NB4 (cell line): Measurements from ENCODE around the gene PRDM13.

Experiments used
- DNase-seq: peaks from one replicate; pipeline ENCODE4 v3.0.0; 2010; ENCODE audit warnings: low read depth
- H3K4me3 ChIP-seq: one replicate; pipeline ENCODE4 v1.5.1; 2011; ENCODE audit warnings: mild to moderate bottlenecking, low read depth, low read length, moderate library complexity
- MYC ChIP-seq: IDR thresholded peaks from 2 replicates; pipeline ENCODE4 v1.6.1; 2011; ENCODE audit warnings: low read depth, low read length
- POLR2A ChIP-seq: IDR thresholded peaks from 2 replicates; pipeline ENCODE4 v1.6.1; 2011; ENCODE audit warnings: mild to moderate bottlenecking; ENCODE audit not compliant: insufficient read length; ENCODE audit errors: extremely low read depth
- TF ChIP-seq, protein P1 (sequence below): IDR thresholded peaks from one replicate; pipeline ENCODE4 v1.5.1; 2012; ENCODE audit warnings: low read depth, low read length
- TF ChIP-seq, protein P2 (sequence below): IDR thresholded peaks from 2 replicates; pipeline ENCODE4 v1.6.1; 2011; ENCODE audit warnings: low read depth, low read length

PRDM13 gene

DNA sequence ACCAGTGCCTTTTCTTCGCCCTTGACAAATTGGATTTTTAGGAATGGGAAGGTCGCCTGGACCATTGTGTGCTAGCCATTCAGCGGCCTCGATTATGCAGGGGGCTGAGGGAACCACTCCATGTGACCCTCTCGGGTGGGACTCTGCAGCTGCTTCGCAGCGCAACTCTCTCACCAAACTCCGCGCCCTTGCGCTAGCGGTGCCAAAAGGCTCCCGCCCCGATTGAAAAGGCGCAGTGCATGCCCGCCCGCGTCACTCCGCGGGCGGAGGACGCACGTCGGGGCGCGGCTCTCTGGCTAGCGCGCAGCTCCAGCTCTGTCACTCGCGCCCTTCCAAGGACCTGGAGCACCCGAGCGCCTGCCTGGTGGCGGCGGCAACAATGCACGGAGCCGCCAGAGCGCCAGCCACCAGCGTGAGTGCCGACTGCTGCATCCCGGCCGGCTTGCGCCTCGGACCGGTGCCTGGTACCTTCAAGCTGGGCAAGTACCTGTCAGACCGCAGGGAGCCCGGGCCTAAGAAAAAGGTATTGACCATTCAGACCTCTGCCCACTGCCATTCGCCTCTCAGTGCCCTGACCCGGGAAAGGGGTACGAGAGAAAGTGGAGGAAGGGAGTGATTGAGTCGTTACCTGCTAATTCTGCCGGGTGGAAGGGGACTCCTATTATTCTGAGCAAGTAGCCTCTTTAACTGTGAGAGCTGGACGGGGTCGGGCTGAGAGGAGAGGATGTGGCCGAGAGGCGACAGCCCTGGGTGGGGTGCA, at the start of gene PRDM13:
PRDM13 (plus strand) TSS at position 178 of the 760 bp plus-strand sequence; CDS start at position 380, 202 bp downstream.
- H3K4me3 ChIP-seq: no peak within 1 kb of the TSS

DNA sequence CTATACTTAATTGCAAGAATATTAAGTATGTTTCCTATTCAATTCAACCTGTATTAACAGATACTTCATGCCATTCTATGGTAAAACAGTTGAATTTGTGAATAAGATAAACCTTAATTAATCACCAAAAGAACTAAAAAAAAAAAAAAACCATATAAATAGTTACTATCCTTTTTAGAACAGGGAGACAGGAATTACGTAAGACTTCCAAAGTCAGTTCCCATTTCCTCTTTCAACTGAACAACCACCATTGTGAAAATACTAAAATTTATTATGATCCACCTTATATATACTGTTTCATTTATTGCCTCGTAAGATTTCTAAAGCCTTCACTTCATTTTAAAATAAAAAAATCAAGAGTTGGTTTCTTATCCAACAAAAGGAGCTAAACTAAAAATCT, 47.6 kb upstream of the PRDM13 start:
- TF ChIP-seq, protein P1, sequence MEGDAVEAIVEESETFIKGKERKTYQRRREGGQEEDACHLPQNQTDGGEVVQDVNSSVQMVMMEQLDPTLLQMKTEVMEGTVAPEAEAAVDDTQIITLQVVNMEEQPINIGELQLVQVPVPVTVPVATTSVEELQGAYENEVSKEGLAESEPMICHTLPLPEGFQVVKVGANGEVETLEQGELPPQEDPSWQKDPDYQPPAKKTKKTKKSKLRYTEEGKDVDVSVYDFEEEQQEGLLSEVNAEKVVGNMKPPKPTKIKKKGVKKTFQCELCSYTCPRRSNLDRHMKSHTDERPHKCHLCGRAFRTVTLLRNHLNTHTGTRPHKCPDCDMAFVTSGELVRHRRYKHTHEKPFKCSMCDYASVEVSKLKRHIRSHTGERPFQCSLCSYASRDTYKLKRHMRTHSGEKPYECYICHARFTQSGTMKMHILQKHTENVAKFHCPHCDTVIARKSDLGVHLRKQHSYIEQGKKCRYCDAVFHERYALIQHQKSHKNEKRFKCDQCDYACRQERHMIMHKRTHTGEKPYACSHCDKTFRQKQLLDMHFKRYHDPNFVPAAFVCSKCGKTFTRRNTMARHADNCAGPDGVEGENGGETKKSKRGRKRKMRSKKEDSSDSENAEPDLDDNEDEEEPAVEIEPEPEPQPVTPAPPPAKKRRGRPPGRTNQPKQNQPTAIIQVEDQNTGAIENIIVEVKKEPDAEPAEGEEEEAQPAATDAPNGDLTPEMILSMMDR: no peak
- TF ChIP-seq MYC (no peak), POLR2A (no peak)
- TF ChIP-seq, protein P2, sequence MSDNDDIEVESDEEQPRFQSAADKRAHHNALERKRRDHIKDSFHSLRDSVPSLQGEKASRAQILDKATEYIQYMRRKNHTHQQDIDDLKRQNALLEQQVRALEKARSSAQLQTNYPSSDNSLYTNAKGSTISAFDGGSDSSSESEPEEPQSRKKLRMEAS: no peak
- no peak overlapping the region for H3K4me3 ChIP-seq
- DNase-seq: peak; percentile 37

More for the DNA sequence above, at the start of gene PRDM13:
- TF ChIP-seq, protein P1: no peak
- TF ChIP-seq MYC: no peak
- no peak for TF ChIP-seq POLR2A
- TF ChIP-seq, protein P2: no peak
- no peak for DNase-seq

DNA sequence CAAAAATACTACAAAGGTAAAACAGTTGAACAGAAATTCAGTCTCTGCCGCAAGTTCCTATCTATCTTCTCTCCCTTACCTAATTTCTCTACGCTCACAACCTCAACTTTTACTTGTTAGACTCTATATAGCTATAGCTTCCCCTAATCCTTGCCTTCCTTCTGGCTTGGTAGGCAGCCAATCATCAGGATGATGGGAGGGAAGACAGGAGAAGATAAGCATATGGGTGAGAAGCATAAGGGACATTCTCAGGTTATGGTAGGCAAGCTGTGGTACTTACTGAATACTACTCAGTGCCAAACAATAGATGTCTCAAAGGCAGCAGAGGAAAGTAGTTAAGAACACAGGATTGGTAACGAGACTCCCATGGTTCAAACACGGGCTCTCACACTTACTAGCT, 46.0 kb upstream of the PRDM13 start:
- no peak for DNase-seq
- no peak overlapping the region for H3K4me3 ChIP-seq
- TF ChIP-seq, protein P1: no peak
- TF ChIP-seq, protein P2: no peak
- no peak for TF ChIP-seq MYC
- no peak for TF ChIP-seq POLR2A

DNA sequence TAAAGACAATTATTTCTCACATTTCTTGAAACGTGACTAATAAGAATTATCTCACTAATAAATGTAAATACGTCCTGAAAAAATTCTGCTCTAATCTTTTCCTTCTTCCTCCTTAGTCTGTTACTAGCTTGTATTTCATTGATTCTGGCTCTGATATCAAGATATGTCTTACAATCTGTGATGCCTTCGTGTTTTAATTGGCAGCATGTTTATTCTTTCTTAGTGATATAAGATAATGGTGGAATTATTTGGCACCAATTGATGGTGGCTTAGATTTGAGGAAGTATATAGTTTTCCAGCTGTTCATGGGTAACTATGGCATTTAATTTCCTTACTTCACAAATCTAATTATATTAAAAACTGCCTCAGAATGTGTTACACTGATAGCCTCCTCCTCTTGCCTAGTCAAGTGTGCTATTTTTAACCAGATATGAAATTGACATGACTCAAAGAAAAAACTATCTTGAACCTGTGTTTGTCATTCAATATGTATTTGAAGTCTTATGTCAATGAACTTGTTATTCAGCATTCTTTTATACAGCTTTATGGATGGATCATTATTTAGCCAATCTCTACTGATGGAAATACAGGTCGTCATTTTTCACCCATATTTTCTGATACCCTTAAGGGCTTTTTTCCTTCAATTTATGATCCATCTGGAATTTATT, 43.4 kb upstream of the PRDM13 start:
- TF ChIP-seq MYC (no peak), POLR2A (no peak)
- TF ChIP-seq, protein P2: no peak
- TF ChIP-seq, protein P1: no peak
- H3K4me3 ChIP-seq: no peak overlapping the region
- DNase-seq: no peak

DNA sequence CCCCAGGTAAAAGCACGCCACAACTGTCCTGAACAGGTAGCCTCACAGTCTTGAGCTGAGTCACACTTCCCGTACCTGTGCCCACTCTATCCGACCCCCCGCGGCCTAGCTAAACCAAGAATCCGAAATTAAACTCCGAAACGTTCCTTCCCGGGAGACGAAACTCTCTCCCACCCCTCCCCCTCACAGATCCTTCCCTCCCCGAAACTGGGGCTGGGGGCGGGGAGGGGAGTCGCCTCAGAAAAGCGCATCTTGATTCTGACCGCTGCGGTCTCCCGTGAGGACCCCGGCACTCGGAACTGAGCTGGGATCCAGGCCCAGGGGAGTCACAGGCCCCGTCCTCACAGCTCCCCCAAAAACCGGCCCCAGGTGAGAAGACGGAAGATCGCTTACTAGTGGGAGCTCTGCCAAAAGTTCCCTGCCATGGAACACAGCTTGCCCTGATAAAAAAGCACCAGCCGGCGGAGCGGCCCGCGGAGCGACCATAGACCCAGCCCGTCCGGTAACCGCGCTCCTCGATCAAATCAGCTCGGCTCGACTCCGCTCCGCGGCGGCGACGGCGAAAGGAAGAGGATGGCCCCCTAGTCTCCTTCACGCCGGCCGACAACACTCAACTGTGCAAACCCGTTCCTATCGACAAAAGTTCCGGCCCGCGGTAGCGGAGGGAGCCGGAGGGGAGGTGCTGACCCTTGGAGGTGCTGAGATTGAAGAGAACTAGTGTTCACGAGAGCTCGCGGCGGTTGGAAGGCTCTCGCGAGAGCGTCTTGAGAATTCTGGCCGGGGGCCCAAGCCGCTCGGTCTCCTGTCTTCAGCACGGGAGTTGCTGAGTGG, 38.3 kb upstream of the PRDM13 start, which contains the start of gene CCNC:
CCNC (minus strand) TSS at position 558 of the 831 bp plus-strand sequence; CDS start at position 425, 133 bp downstream.
- DNase-seq: peak; percentile 96
- peak within 1 kb of the TSS; percentile 92 for H3K4me3 ChIP-seq
- TF ChIP-seq, protein P1: no peak
- TF ChIP-seq, protein P2: peak; percentile 28; the same call in 1 of the 2 replicates
- TF ChIP-seq POLR2A: peak; percentile 79
